SK-N-SH treated with all-trans-retinoic acid at 6 μM for 48 hours (cell line): ENCODE measurements around the gene PTPN7.

Source experiments
- ARNTL ChIP-seq: fragments of 450-650 bp; formaldehyde crosslinking; IDR thresholded peaks from 2 replicates; pipeline ENCODE4 v1.5.0; 2020; ENCODE audit warnings: low read depth, mild to moderate bottlenecking, moderate library complexity, borderline replicate concordance
- ESRRG ChIP-seq: fragments of 250-450 bp; sonication (Bioruptor Pico); IDR thresholded peaks from 2 replicates; pipeline ENCODE4 v1.6.1; 2021; ENCODE audit warnings: mild to moderate bottlenecking
- ISL1 ChIP-seq: fragments of 250-450 bp; sonication (Bioruptor Pico); IDR thresholded peaks from 2 replicates; pipeline ENCODE4 v2.1.2; 2022; ENCODE audit warnings: mild to moderate bottlenecking, moderate library complexity
- OSR1 ChIP-seq: fragments of 250-450 bp; sonication (Bioruptor Pico); IDR thresholded peaks from 2 replicates; pipeline ENCODE4 v1.8.0; 2022; ENCODE audit warnings: moderate library complexity, mild to moderate bottlenecking, inconsistent platforms
- PPARA ChIP-seq: fragments of 250-450 bp; sonication (Bioruptor Pico); IDR thresholded peaks from 2 replicates; pipeline ENCODE4 v1.5.0; 2020; ENCODE audit warnings: mild to moderate bottlenecking, borderline replicate concordance
- RARB ChIP-seq: fragments of 250-450 bp; sonication (Bioruptor Pico); IDR thresholded peaks from 2 replicates; pipeline ENCODE4 v1.8.0; 2021; ENCODE audit warnings: mild to moderate bottlenecking, moderate library complexity
- SNAI2 ChIP-seq: fragments of 250-450 bp; sonication (Bioruptor Pico); IDR thresholded peaks from 2 replicates; pipeline ENCODE4 v1.5.0; 2020; ENCODE audit warnings: mild to moderate bottlenecking, moderate library complexity
- TCF4 ChIP-seq: fragments of 250-450 bp; sonication (Bioruptor Pico); IDR thresholded peaks from 2 replicates; pipeline ENCODE4 v1.8.0; 2021; ENCODE audit warnings: mild to moderate bottlenecking, moderate library complexity, borderline replicate concordance
- ZFP3 ChIP-seq: fragments of 250-450 bp; sonication (Bioruptor Pico); IDR thresholded peaks from 2 replicates; pipeline ENCODE4 v1.5.0; 2020; ENCODE audit warnings: mild to moderate bottlenecking, moderate library complexity
- ZFP30 ChIP-seq: fragments of 450-650 bp; formaldehyde crosslinking; IDR thresholded peaks from 2 replicates; pipeline ENCODE4 v1.5.0; 2022; ENCODE audit warnings: mild to moderate bottlenecking, moderate library complexity
- ZNF8 ChIP-seq: fragments of 450-650 bp; formaldehyde crosslinking; IDR thresholded peaks from 2 replicates; pipeline ENCODE4 v1.5.0; 2020; ENCODE audit warnings: mild to moderate bottlenecking, moderate library complexity
- TF ChIP-seq, protein P1 (sequence below): fragments of 250-450 bp; sonication (Bioruptor Pico); IDR thresholded peaks from 2 replicates; pipeline ENCODE4 v1.5.0; 2020; ENCODE audit warnings: mild to moderate bottlenecking, moderate library complexity
- TF ChIP-seq, protein P2 (sequence below): fragments of 250-450 bp; sonication (Bioruptor Pico); IDR thresholded peaks from 2 replicates; pipeline ENCODE4 v1.8.0; 2020; ENCODE audit warnings: mild to moderate bottlenecking, moderate library complexity, borderline replicate concordance
- TF ChIP-seq, protein P3 (sequence below): fragments of 250-450 bp; sonication (Bioruptor Pico); IDR thresholded peaks from 2 replicates; pipeline ENCODE4 v1.5.1; 2020; ENCODE audit warnings: low read depth, mild to moderate bottlenecking, moderate library complexity

DNA sequence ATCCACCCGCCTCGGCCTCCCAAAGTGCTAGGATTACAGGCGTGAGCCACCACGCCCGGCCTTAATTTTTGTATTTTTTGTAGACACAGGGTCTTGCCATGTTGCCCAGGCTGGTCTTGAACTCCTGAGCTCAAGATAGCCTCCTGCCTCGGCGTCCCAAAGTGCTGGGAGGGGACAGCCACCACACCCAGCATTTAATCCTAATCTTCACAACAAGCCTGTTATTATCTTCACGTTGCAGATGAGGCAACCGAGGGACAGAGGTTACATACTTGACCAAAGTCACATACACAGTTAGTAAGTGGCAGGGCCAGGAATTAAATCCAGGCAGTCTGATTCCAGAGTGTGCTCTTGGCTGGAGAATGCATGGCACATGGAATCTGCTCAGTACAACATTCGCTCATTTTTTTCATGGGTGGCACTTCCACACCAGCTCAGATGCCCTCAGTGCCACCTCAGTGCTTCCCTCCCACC is 42.5 kb downstream of the PTPN7 start:
- TF ChIP-seq PPARA (no peak), TCF4 (CRISPR knock-in tag) (no peak), ZFP3 (CRISPR knock-in tag) (no peak), RARB (CRISPR knock-in tag) (no peak), SNAI2 (CRISPR knock-in tag) (no peak), ARNTL (CRISPR knock-in tag) (no peak), ESRRG (CRISPR knock-in tag) (no peak), ISL1 (CRISPR knock-in tag) (no peak), ZNF8 (CRISPR knock-in tag) (no peak), OSR1 (no peak), ZFP30 (CRISPR knock-in tag) (no peak)
- TF ChIP-seq, protein P1, sequence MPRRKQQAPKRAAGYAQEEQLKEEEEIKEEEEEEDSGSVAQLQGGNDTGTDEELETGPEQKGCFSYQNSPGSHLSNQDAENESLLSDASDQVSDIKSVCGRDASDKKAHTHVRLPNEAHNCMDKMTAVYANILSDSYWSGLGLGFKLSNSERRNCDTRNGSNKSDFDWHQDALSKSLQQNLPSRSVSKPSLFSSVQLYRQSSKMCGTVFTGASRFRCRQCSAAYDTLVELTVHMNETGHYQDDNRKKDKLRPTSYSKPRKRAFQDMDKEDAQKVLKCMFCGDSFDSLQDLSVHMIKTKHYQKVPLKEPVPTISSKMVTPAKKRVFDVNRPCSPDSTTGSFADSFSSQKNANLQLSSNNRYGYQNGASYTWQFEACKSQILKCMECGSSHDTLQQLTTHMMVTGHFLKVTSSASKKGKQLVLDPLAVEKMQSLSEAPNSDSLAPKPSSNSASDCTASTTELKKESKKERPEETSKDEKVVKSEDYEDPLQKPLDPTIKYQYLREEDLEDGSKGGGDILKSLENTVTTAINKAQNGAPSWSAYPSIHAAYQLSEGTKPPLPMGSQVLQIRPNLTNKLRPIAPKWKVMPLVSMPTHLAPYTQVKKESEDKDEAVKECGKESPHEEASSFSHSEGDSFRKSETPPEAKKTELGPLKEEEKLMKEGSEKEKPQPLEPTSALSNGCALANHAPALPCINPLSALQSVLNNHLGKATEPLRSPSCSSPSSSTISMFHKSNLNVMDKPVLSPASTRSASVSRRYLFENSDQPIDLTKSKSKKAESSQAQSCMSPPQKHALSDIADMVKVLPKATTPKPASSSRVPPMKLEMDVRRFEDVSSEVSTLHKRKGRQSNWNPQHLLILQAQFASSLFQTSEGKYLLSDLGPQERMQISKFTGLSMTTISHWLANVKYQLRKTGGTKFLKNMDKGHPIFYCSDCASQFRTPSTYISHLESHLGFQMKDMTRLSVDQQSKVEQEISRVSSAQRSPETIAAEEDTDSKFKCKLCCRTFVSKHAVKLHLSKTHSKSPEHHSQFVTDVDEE (CRISPR knock-in tag) = no peak
- TF ChIP-seq, protein P2, sequence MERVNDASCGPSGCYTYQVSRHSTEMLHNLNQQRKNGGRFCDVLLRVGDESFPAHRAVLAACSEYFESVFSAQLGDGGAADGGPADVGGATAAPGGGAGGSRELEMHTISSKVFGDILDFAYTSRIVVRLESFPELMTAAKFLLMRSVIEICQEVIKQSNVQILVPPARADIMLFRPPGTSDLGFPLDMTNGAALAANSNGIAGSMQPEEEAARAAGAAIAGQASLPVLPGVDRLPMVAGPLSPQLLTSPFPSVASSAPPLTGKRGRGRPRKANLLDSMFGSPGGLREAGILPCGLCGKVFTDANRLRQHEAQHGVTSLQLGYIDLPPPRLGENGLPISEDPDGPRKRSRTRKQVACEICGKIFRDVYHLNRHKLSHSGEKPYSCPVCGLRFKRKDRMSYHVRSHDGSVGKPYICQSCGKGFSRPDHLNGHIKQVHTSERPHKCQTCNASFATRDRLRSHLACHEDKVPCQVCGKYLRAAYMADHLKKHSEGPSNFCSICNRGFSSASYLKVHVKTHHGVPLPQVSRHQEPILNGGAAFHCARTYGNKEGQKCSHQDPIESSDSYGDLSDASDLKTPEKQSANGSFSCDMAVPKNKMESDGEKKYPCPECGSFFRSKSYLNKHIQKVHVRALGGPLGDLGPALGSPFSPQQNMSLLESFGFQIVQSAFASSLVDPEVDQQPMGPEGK (CRISPR knock-in tag) = no peak
- TF ChIP-seq, protein P3, sequence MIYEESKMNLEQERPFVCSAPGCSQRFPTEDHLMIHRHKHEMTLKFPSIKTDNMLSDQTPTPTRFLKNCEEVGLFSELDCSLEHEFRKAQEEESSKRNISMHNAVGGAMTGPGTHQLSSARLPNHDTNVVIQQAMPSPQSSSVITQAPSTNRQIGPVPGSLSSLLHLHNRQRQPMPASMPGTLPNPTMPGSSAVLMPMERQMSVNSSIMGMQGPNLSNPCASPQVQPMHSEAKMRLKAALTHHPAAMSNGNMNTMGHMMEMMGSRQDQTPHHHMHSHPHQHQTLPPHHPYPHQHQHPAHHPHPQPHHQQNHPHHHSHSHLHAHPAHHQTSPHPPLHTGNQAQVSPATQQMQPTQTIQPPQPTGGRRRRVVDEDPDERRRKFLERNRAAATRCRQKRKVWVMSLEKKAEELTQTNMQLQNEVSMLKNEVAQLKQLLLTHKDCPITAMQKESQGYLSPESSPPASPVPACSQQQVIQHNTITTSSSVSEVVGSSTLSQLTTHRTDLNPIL (CRISPR knock-in tag) = no peak
